DOHH2 (cell line): Measurements from ENCODE around the gene TCP11X1.
"Not testable (repeated sequence)": the region's sequence is repeated elsewhere in the genome, so short reads cannot be mapped to it uniquely, and the experiment has no call there.

Experiments used
- H3F3A ChIP-seq: fragments of 200-600 bp; sonication (generic), shearing (Covaris generic); 2 replicates; pipeline ENCODE4 v1.6.0; 2016; ENCODE audit warnings: antibody characterized with exemption, mild to moderate bottlenecking; ENCODE audit not compliant: control insufficient read depth, insufficient read depth
- H3K27ac ChIP-seq: fragments of 200-600 bp; sonication (generic); 2 replicates; pipeline ENCODE4 v1.5.1; 2014; ENCODE audit warnings: low read depth, mild to moderate bottlenecking, low read length, moderate library complexity
- H3K27me3 ChIP-seq: fragments of 200-600 bp; sonication (generic); 2 replicates; pipeline ENCODE4 v1.6.1; 2014; ENCODE audit warnings: mild to moderate bottlenecking, low read length, mixed read lengths; ENCODE audit not compliant: control insufficient read depth
- H3K36me3 ChIP-seq: fragments of 200-600 bp; sonication (generic); 2 replicates; pipeline ENCODE4 v1.6.1; 2014; ENCODE audit warnings: mild to moderate bottlenecking, low read length, moderate library complexity, mixed read lengths; ENCODE audit not compliant: control insufficient read depth
- H3K4me1 ChIP-seq: fragments of 200-600 bp; sonication (generic); 2 replicates; pipeline ENCODE4 v1.6.1; 2014; ENCODE audit warnings: mild to moderate bottlenecking, low read length, mixed read lengths; ENCODE audit not compliant: control insufficient read depth
- H3K4me2 ChIP-seq: fragments of 200-600 bp; sonication (generic); 2 replicates; pipeline ENCODE4 v1.6.0; 2014; ENCODE audit warnings: mild to moderate bottlenecking, low read length, moderate library complexity
- H3K4me3 ChIP-seq: fragments of 200-600 bp; sonication (generic); 2 replicates; pipeline ENCODE4 v1.5.1; 2014; ENCODE audit warnings: mild to moderate bottlenecking, low read length, mixed read lengths
- H3K79me2 ChIP-seq: fragments of 200-600 bp; sonication (generic); 2 replicates; pipeline ENCODE4 v1.6.1; 2014; ENCODE audit warnings: mild to moderate bottlenecking, low read length, mixed read lengths; ENCODE audit not compliant: control insufficient read depth
- H3K9me2 ChIP-seq: fragments of 200-600 bp; sonication (generic); replicated peaks from 2 replicates; pipeline ENCODE4 v1.6.1; 2014; ENCODE audit warnings: mild to moderate bottlenecking, low read length, mixed read lengths; ENCODE audit not compliant: control insufficient read depth
- H3K9me3 ChIP-seq: fragments of 200-600 bp; sonication (generic); 2 replicates; pipeline ENCODE4 v1.6.1; 2014; ENCODE audit warnings: antibody characterized with exemption, low read length, mixed read lengths; ENCODE audit not compliant: control insufficient read depth, insufficient read depth
- H4K20me1 ChIP-seq: fragments of 200-600 bp; sonication (generic); 2 replicates; pipeline ENCODE4 v1.6.0; 2014; ENCODE audit warnings: low read depth, mild to moderate bottlenecking, antibody characterized with exemption, low read length, moderate library complexity; ENCODE audit not compliant: control insufficient read depth, insufficient read depth

Gene TCP11X1

GRCh38 chrX:102272231-102272630 is 57.1 kb downstream of the TCP11X1 start:
- not testable (repeated sequence) for H3K9me2 ChIP-seq, H3K27ac ChIP-seq, H3K9me3 ChIP-seq, H3K27me3 ChIP-seq, H3F3A ChIP-seq, H3K4me3 ChIP-seq, H3K4me1 ChIP-seq, H3K36me3 ChIP-seq, H3K79me2 ChIP-seq, H4K20me1 ChIP-seq, H3K4me2 ChIP-seq
